Measurements from ENCODE around the gene WNT8B.

Gene WNT8B

DNA sequence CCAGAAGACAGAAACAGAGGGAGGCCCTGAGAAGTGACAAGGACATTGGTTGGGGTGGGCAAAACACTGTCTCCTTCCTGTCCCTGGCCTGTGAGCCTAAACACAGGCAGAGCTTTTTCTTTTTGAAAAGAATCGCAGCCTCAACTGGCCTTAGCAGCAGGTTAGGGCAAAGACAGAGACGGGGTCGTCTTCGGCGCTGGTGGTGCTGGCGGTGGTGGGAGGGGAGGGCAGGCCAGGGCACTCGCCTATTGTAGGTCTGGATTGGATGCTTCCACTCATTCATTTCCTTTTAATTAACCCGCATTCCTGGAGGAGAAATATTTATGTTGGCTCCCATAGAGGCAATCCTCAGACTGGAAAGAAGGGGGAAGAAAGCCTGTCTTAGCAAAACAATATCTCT lies 22.6 kb downstream of the WNT8B start:
- TF ChIP-seq CTCF (IDR thresholded peaks at IDR 0.05): no peak

DNA sequence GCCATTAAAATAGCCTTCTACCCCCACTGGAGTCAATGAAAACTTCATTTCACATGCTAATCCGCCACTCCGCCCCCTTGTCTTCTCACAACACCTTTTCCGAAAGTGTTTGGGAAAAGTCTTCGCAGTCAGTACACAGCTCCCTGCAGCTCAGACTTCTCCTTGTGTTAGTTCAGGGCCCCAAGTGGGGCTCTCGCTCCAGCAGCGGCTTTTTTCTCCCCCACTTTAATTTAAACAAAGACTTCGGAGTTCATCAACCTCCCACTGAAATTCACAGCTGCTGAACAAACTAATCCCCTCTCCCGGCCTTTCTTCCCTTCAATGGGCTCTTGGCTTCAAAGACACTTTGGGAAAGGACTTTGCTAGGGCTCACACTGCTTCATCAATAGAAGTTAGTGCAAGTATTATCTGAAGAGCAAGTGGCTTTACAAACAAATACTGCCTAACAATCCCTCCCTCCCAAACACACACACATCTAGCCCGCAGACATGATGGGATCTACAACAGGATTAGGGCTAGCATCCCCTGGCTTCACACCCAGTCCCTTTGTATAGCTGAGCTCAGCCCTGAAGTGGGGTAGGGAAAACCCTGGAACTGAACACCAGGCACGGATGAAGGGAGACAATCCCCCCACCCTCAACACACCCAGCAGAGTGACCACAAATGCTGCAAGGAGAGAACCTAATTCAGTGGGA lies 23.1 kb downstream of the WNT8B start:
- no peak for TF ChIP-seq CTCF (IDR thresholded peaks at IDR 0.05)

DNA sequence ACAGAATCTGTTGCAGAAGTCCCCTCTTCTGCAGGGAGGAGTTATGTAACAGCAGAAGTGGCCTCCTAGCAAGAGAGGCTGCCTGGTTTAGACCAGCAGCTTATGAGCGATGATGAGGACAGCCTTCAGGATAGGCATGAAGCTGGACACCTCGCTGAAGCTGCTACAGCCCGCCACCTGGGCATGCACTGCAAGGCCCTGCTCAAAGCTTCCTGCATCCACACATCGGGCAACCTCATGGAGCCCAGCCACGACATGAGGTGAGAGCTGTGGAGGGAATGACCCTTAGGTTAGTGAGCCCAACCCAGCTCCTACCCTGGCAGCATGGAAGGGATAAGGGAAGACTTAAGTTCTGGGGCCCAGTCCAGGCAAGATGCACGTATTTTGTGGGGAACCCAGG lies 24.7 kb downstream of the WNT8B start:
- TF ChIP-seq CTCF (IDR thresholded peaks at IDR 0.05): no peak

GRCh38 chr10:100489396-100489795 lies 26.6 kb downstream of the WNT8B start:
- no peak for TF ChIP-seq CTCF (IDR thresholded peaks at IDR 0.05)

- TF ChIP-seq CTCF (IDR thresholded peaks at IDR 0.05): no peak
These were observed 27.7 kb downstream of the WNT8B start for GRCh38 chr10:100490531-100490930.

- no peak for TF ChIP-seq CTCF (IDR thresholded peaks at IDR 0.05)
These were observed 33.8 kb downstream of the WNT8B start for GRCh38 chr10:100496567-100496966.

DNA sequence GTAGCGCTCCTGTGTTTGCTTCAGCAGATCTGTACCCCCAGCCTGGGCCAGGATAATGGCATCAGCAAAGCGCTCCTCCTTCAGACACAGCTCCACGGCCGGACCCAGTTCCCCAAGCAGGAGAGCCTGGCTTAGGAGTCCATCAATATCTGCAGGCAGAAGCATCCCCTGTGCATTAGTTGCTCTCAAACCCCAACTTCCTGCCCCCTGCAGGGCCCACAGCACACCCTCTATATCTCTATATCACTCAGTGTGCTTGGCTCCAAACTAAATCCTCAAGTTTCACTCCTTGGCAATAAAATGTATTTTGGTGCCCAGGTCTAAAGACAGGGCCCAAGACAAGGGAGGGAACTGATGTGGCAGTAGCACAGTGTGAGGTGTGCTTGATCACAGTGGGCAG lies 35.2 kb downstream of the WNT8B start:
- TF ChIP-seq CTCF (IDR thresholded peaks at IDR 0.05): no peak

- TF ChIP-seq CTCF (IDR thresholded peaks at IDR 0.05): no peak
These were observed 38.6 kb downstream of the WNT8B start for GRCh38 chr10:100501423-100501822.

All from LNCAP (cell line).